H9 (cell line): ENCODE results near the gene PAQR5. TPM values are rescaled to one million over a fixed set of nuclear protein-coding genes. Genes with fewer than 3 reads are reported as not detected.

Experiments used
- DNase-seq: peaks from one replicate; pipeline ENCODE4 v3.0.0-alpha.2; 2017
- H2AFZ ChIP-seq: one replicate; pipeline ENCODE4 v1.6.1; 2013; ENCODE audit warnings: mild to moderate bottlenecking, low read length, control low read depth, moderate library complexity
- H2AK5ac ChIP-seq: 2 replicates; pipeline ENCODE4 v1.6.1; 2013; ENCODE audit warnings: low read length, control low read depth, mixed read lengths; ENCODE audit not compliant: insufficient read length
- H2BK120ac ChIP-seq: one replicate; pipeline ENCODE4 v1.6.1; 2013; ENCODE audit warnings: low read depth, mild to moderate bottlenecking, low read length, control low read depth, inconsistent platforms; ENCODE audit not compliant: poor library complexity, severe bottlenecking
- H2BK12ac ChIP-seq: 2 replicates; pipeline ENCODE4 v1.6.1; 2013; ENCODE audit warnings: low read length, control low read depth, mixed read lengths, low read depth; ENCODE audit not compliant: insufficient read length
- H2BK15ac ChIP-seq: 2 replicates; pipeline ENCODE4 v1.6.1; 2013; ENCODE audit warnings: low read depth, low read length, control low read depth
- H2BK20ac ChIP-seq: one replicate; pipeline ENCODE4 v1.6.1; 2013; ENCODE audit warnings: low read depth, mild to moderate bottlenecking, low read length, control low read depth, inconsistent platforms; ENCODE audit not compliant: poor library complexity, severe bottlenecking
- H2BK5ac ChIP-seq: 2 replicates; pipeline ENCODE4 v1.6.1; 2013; ENCODE audit warnings: low read length, control low read depth, mixed read lengths; ENCODE audit not compliant: insufficient read length
- H3K14ac ChIP-seq: 2 replicates; pipeline ENCODE4 v1.6.1; 2013; ENCODE audit warnings: low read length, control low read depth; ENCODE audit not compliant: insufficient read depth
- H3K18ac ChIP-seq: 2 replicates; pipeline ENCODE4 v1.6.1; 2013; ENCODE audit warnings: low read depth, mild to moderate bottlenecking, mixed read lengths, low read length, control low read depth; ENCODE audit not compliant: insufficient read length
- H3K23ac ChIP-seq: 2 replicates; pipeline ENCODE4 v1.6.1; 2013; ENCODE audit warnings: low read length, control low read depth, mixed read lengths, low read depth; ENCODE audit not compliant: insufficient read length
- H3K23me2 ChIP-seq: 2 replicates; pipeline ENCODE4 v1.6.1; 2013; ENCODE audit warnings: low read depth, mild to moderate bottlenecking, mixed read lengths, low read length, control low read depth; ENCODE audit not compliant: insufficient read length, poor library complexity, severe bottlenecking
- H3K27ac ChIP-seq: 2 replicates; pipeline ENCODE4 v1.5.1; 2013; ENCODE audit warnings: low read length, control low read depth, mixed read lengths, low read depth; ENCODE audit not compliant: insufficient read length
- H3K27me3 ChIP-seq: 2 replicates; pipeline ENCODE4 v1.6.1; 2013; ENCODE audit warnings: low read length, control low read depth, inconsistent platforms; ENCODE audit not compliant: insufficient read depth
- H3K4ac ChIP-seq: 2 replicates; pipeline ENCODE4 v1.6.1; 2013; ENCODE audit warnings: low read depth, mild to moderate bottlenecking, control low read depth, inconsistent platforms, low read length, moderate library complexity
- H3K4me1 ChIP-seq: 2 replicates; pipeline ENCODE4 v1.6.1; 2013; ENCODE audit warnings: low read length, control low read depth, inconsistent platforms; ENCODE audit not compliant: insufficient read depth
- H3K4me2 ChIP-seq: 2 replicates; pipeline ENCODE4 v1.6.1; 2013; ENCODE audit warnings: low read length, control low read depth, mixed read lengths; ENCODE audit not compliant: insufficient read length, insufficient read depth
- H3K56ac ChIP-seq: 2 replicates; pipeline ENCODE4 v1.6.1; 2013; ENCODE audit warnings: low read depth, mild to moderate bottlenecking, mixed read lengths, low read length, control low read depth; ENCODE audit not compliant: insufficient read length
- H3K79me1 ChIP-seq: 2 replicates; pipeline ENCODE4 v1.6.1; 2013; ENCODE audit warnings: low read depth, mild to moderate bottlenecking, moderate library complexity, low read length, control low read depth, inconsistent platforms; ENCODE audit not compliant: insufficient read depth, poor library complexity, severe bottlenecking
- H3K79me2 ChIP-seq: 2 replicates; pipeline ENCODE4 v1.6.1; 2013; ENCODE audit warnings: low read length, control low read depth, inconsistent platforms; ENCODE audit not compliant: insufficient read depth
- H3K9ac ChIP-seq: 2 replicates; pipeline ENCODE4 v1.6.1; 2013; ENCODE audit warnings: low read length, control low read depth, mixed read lengths; ENCODE audit not compliant: insufficient read length; ENCODE audit errors: extremely low read depth
- H3K9me3 ChIP-seq: one replicate; pipeline ENCODE4 v1.6.1; 2013; ENCODE audit warnings: low read depth, low read length, inconsistent platforms; ENCODE audit not compliant: control insufficient read depth
- H3T11ph ChIP-seq: one replicate; pipeline ENCODE4 v1.6.1; 2013; ENCODE audit warnings: mild to moderate bottlenecking, low read length, control low read depth, inconsistent platforms
- H4K20me1 ChIP-seq: one replicate; pipeline ENCODE4 v1.6.1; 2013; ENCODE audit not compliant: control insufficient read depth, insufficient read length, insufficient read depth
- H4K5ac ChIP-seq: 2 replicates; pipeline ENCODE4 v1.6.1; 2013; ENCODE audit warnings: low read depth, mild to moderate bottlenecking, mixed read lengths, low read length, control low read depth; ENCODE audit not compliant: insufficient read length
- H4K8ac ChIP-seq: replicated peaks from 2 replicates; pipeline ENCODE4 v1.6.1; 2013; ENCODE audit warnings: low read length, control low read depth, mixed read lengths, low read depth; ENCODE audit not compliant: insufficient read length
- H4K91ac ChIP-seq: 2 replicates; pipeline ENCODE4 v1.6.1; 2013; ENCODE audit warnings: low read depth, mild to moderate bottlenecking, moderate library complexity, mixed read lengths, low read length, control low read depth; ENCODE audit not compliant: insufficient read length
- H3K27ac Mint-ChIP-seq, 3 experiments: 2 replicates in 2 of 3; 3 replicates in 1 of 3; pipeline ENCODE4 v1.8.0; 2020 to 2021; ENCODE audit warnings: mixed read lengths in 3 of 3, mild to moderate bottlenecking in 1 of 3, moderate library complexity in 1 of 3
- H3K27me3 Mint-ChIP-seq: 2 replicates; pipeline ENCODE4 v1.8.0; 2021; ENCODE audit warnings: low read depth, mild to moderate bottlenecking, moderate library complexity, mixed read lengths
- H3K36me3 Mint-ChIP-seq, 3 experiments: 2 replicates in 2 of 3; 3 replicates in 1 of 3; pipeline ENCODE4 v1.8.0; 2020 to 2021; ENCODE audit warnings: low read depth in 3 of 3, mixed read lengths in 3 of 3; ENCODE audit not compliant: insufficient read depth in 1 of 3
- H3K4me1 Mint-ChIP-seq, 2 experiments: 2 replicates each; pipeline ENCODE4 v1.8.0; 2020; ENCODE audit warnings: mixed read lengths in 2 of 2
- H3K4me3 Mint-ChIP-seq, 2 experiments: 2 replicates in 1 of 2; 3 replicates in 1 of 2; pipeline ENCODE4 v1.8.0; 2020 to 2021; ENCODE audit warnings: mild to moderate bottlenecking in 2 of 2, mixed read lengths in 2 of 2, moderate library complexity in 1 of 2
- H3K9me3 Mint-ChIP-seq, 2 experiments: 2 replicates in 1 of 2; 3 replicates in 1 of 2; pipeline ENCODE4 v1.8.0; 2020; ENCODE audit warnings: mild to moderate bottlenecking in 2 of 2, mixed read lengths in 2 of 2, moderate library complexity in 1 of 2
- CTCF ChIP-seq: fragments of 200-600 bp; sonication (generic); conservative IDR thresholded peaks from 3 replicates; pipeline ENCODE4 v1.8.0; 2021; ENCODE audit warnings: antibody characterized with exemption, mild to moderate bottlenecking
- WGBS: extraction: QIAGEN DNeasy Blood & Tissue Kit; methylation state at CpG from one replicate; pipeline ENCODE4 v1.1.7; 2013; ENCODE audit warnings: missing lambda C conversion rate, low lambda C conversion rate, mixed read lengths; ENCODE audit not compliant: insufficient read length; ENCODE audit errors: extremely low coverage; 5-methylcytosine and 5-hydroxymethylcytosine counted together
- total RNA-seq: library from RNA; stranded (reverse); gene quantifications from 2 replicates; pipeline ENCODE4 v1.2.1, GENCODE V29; 2021

Gene PAQR5
- total RNA-seq, 1 experiment from 2014 or later = 1.6 TPM

GRCh38 chr15:69398491-69398891 lies 99.8 kb downstream of the PAQR5 start:
- Histone ChIP-seq H3K4me1 (peaks cover under 1% of the 10 kb centered on the region; the same call in 1 of the 2 replicates), H3K27me3 (no peaks in the 10 kb centered on the region), H3K9ac (no peak overlapping the region), H4K91ac (no peak overlapping the region), H2AFZ (no peak overlapping the region), H3K4me2 (no peak overlapping the region), H3K79me2 (no peaks in the 10 kb centered on the region), H2BK20ac (no peak overlapping the region), H2BK12ac (no peak overlapping the region), H2BK120ac (no peak overlapping the region), H4K5ac (no peak overlapping the region), H3K27ac (no peak overlapping the region), H3K9me3 (no peaks in the 10 kb centered on the region), H2BK15ac (no peak overlapping the region), H3K23ac (no peak overlapping the region), H3K23me2 (no peaks in the 10 kb centered on the region), H3K56ac (no peak overlapping the region), H4K8ac (no peak overlapping the region), H4K20me1 (no peaks in the 10 kb centered on the region), H2AK5ac (no peak overlapping the region), H3K18ac (no peak overlapping the region), H3K4ac (no peak overlapping the region), H3K79me1 (no peaks in the 10 kb centered on the region), H2BK5ac (no peak overlapping the region), H3K14ac (no peak overlapping the region), H3T11ph (no peak overlapping the region)
- Mint-ChIP-seq H3K36me3 (no peaks in the 10 kb centered on the region), H3K4me3 (no peak overlapping the region), H3K27me3 (peaks cover 7% of the 10 kb centered on the region), H3K4me1 (peaks cover 13 to 23% of the 10 kb centered on the region in 2 experiments), H3K27ac (no peak overlapping the region), H3K9me3 (no peaks in the 10 kb centered on the region)
- DNase-seq = no peak
- no peak for TF ChIP-seq CTCF
- WGBS = no CpG with 5 or more reads among the region's 7 CpGs
